GM21529 (cell line): Measurements from ENCODE around the gene PLCH2.
"Not testable (repeated sequence)": the region's sequence is repeated elsewhere in the genome, so short reads cannot be mapped to it uniquely, and the experiment has no call there.

Source experiments
- ATAC-seq: cut with Tn5 transposase; IDR thresholded peaks from one replicate; pipeline ENCODE4 v1.9.1; 2021; ENCODE audit not compliant: unreplicated experiment

PLCH2 gene

GRCh38 chr1:2476061-2476999 lies at the start of gene PLCH2:
Gene PLCH2 (plus strand): TSS chr1:2476289. CDS start chr1:2476589, 300 bp downstream.
- ATAC-seq: no peak

- no peak for ATAC-seq
Measured at GRCh38 chr1:2426540-2426939, 49.5 kb upstream of the PLCH2 start.

DNA sequence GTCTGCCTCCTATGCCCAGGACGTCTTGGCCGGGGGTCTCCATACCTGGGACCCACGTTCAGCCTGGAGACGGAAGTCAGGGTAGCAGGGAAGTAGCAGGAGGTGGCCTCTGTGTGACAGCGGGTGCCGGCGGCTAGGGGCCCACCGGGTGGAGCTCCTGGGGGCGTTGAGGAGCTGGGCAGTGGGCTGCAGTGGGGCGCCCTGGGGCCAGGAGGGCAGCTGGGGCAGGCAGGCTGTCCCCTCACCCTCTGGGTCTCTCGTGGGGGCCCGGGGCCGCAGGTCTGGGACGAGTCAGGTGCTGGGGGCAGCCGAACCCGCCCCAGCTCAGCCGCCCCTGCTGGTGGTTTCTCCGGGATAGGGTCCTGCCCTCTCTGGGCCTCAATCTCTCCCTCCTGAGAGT lies 49.0 kb upstream of the PLCH2 start:
- no peak for ATAC-seq

- no peak for ATAC-seq
Measured at GRCh38 chr1:2427976-2428375, 48.1 kb upstream of the PLCH2 start.

- no peak for ATAC-seq
Measured at GRCh38 chr1:2428490-2428889, 47.6 kb upstream of the PLCH2 start.

DNA sequence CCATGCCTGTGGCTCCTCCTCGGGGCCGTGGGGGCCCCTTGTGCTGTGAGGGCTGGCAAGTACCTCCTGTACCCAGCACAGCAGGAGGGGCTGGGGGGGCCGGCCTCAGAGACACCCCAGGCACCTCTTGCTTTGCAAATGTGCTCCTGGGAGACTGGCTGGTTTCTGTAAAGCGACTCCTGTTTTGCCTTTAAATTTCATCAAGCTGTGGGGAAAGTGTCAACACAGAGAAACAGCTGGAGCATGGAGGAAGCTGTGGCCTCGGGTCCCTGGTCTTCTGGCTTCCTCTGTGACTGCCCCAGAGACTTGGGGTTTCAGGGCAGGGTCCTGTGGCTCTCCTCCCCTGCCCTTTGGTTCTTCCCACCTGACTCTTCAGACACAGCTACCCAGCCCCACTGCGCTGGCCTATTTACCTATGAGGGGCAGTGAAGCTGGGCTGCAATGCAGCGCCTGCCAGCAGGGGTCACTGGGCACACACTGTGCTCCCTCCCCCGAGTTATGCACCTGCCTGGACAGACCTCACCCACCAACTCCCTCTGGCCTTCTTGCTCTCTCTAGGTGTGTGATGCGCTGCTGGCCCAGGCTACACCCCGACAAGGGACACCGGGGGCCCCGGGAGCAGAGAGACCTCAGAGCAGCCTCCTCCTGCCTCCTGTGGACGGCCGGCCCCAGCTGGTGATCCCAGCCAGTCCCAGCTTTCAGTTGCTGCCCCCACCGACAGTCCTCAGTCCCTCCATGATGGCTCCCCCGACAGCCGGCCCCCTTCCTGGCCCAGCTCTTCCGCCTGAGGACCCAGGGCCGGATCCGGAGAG lies 46.1 kb upstream of the PLCH2 start:
- ATAC-seq: no peak

DNA sequence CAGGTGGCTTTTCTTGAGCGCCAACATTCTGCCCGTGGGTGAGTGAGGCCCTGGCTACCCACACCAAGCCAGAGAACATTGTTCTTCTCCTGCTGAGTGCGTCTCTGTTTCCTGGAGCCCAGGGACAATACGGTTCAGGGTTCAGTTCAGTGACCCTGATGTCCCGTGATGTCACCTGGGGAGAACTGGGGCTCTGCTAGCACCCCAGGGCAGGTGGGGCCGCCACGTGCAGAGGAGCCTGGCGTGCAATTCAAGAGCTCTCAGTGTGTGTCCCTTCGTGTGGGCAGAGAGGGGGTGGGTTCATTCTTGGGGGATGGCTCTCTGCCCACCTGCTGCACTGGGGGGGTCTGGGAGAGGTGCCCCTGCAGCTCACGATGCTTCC lies 45.5 kb upstream of the PLCH2 start:
- no peak for ATAC-seq

GRCh38 chr1:2431103-2431502 lies 45.0 kb upstream of the PLCH2 start:
- ATAC-seq: no peak

GRCh38 chr1:2431518-2431917 lies 44.6 kb upstream of the PLCH2 start:
- ATAC-seq: no peak

GRCh38 chr1:2432441-2432844 lies 43.6 kb upstream of the PLCH2 start:
- no peak for ATAC-seq

GRCh38 chr1:2433196-2433595 lies 42.9 kb upstream of the PLCH2 start:
- ATAC-seq: no peak

DNA sequence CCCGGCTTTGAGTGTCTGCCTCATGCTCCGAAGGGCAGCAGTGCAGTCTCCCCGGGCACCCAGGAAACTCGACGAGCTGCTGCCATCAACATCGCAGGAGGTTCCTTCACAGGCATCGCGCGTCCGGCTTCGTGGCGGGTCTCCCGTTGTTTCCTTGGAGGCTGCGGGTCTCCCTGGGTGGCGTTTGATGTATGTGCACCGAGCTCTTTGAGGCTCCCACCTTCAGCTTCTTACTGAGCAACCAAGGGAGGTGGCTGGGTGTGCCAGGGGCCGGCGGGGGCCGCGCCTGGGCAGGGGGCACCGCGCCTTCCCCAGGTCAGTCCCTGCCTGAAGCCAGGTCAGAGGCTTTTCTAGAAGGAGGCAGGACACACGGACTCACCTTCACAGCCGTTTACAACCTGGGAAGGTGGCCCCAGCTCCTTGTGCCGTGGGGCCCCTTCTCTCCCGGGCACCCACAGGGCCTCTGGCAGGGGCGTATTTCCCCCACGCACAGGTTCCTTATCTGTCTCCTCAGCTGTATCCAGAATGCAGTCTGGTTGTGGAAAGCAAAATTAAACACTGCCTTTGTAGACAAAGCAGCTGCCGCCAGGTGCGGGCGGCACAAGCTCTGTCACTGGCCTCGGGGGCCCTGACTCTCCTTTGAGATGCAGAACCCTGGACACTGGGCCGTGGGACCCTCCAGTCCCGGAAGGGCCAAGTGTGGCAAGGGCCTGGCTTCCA lies 42.0 kb upstream of the PLCH2 start:
- ATAC-seq: no peak

GRCh38 chr1:2435091-2435490 lies 41.0 kb upstream of the PLCH2 start:
- no peak for ATAC-seq

DNA sequence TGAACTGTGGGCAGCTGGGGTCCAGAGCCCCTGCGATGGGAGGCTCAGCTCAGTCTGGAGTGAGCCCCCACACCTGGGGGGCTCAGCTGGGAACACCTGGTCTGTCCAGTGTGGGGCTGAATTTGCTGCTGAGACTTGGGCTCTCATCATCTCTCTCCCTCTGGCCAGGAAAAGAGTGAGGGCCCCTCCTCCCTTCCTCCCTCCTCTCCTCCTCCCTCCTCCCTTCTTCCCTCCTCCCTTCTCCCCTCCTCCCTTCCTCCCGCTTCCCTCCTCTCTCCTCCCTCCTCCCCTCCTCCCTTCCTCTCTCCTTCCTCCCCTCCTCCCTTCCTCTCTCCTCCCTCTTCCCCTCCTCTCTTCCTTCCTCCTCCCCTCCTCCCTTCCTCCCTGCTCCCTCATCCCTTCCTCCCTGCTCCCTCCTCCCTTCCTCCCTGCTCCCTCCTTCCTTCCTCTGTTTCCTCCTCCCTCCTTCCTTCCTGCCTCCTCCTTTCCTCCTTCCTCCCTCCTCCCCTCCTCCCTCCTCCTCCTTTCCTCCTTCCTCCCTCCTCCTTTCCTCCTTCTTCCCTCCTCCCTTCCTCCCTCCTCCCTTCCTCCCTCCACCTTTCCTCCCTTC lies 40.2 kb upstream of the PLCH2 start:
- no peak for ATAC-seq

DNA sequence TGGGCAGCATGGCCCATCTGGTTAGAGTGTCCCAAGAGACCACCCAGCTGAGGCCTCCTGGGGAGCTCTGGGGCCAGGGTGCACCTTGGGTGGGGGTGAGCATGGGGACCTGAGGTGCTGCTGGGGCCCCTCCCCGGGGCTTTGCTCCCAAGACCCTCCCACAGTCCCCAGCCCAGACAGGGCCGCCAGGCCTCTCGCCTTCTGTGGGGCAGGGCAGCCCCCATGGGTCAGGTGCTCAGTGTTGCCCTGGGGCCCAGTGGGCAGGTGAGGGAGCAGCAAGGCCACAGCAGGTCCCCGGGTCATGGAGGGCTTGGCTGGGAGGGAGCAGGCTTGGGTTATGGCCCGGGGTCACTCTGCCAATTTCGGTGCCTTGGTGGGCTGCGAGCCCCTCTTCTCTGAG lies 39.2 kb upstream of the PLCH2 start:
- ATAC-seq: no peak

GRCh38 chr1:2437617-2438016 lies 38.5 kb upstream of the PLCH2 start:
- ATAC-seq: no peak

- ATAC-seq: no peak
Measured at GRCh38 chr1:2438038-2438437, 38.1 kb upstream of the PLCH2 start.

DNA sequence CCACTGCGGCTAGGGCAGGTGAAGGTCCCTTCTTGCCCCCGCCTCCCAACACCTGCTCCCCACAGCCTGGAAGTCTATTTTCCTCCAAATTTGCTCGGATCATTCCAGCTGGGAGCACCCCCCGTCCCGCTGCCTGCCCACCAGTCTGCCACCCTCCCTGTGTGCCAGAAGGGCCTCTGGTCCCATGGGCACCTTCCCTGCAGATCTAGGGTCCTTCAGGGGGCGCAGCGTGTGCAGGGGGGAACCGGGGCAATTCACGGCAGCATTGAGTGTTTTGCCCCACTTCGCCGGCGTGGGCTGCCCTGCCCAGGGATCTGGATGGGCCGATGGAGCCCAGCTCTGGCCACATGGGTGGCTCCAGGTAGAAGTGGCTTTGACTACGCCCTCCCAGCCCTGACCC lies 37.4 kb upstream of the PLCH2 start:
- ATAC-seq: no peak

DNA sequence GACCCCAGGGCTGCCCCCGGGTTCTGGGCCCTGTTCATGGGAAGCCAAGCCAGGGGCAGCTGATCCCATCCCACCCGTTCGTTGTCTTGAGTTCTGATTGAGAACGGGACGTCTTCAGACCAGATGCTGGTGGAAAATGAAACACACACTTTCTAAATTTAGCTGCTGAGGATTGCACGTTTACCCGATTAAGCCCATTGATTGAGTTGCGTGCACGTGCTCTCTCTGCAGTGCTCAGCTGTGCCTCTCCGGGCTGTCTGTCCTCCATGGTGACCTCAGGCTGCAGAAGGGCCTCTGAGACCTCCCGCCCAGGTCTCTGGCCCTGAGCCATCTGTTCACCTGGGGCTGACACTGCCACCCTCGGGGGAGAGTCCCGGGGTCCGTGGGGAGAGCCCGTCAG lies 36.7 kb upstream of the PLCH2 start:
- no peak for ATAC-seq

GRCh38 chr1:2440346-2440745 lies 35.7 kb upstream of the PLCH2 start:
- not testable (repeated sequence) for ATAC-seq

DNA sequence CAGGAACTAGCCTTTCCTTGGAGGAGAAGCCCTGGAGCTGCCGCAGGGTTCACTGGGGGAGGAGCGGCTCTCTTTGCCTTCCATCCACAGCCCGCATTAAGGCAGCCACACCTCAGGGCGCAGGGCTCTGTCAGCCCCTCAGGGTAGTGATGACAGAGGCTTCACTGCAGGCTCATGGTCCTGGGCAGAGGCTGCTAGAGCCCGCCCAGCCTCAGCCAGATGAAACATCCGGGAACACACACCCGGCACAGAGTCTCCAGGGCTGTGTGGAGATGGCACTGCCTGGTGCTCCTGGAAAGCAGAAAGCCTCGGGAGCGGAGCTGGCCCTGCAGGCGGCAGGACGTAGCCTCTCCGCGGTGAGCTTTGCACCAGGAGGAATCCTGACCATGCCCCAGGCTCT lies 34.3 kb upstream of the PLCH2 start:
- ATAC-seq: no peak
